ENCODE results near the gene ABCA10.
"Not testable (repeated sequence)": the region's sequence is repeated elsewhere in the genome, so short reads cannot be mapped to it uniquely, and the experiment has no call there.

Gene ABCA10

DNA sequence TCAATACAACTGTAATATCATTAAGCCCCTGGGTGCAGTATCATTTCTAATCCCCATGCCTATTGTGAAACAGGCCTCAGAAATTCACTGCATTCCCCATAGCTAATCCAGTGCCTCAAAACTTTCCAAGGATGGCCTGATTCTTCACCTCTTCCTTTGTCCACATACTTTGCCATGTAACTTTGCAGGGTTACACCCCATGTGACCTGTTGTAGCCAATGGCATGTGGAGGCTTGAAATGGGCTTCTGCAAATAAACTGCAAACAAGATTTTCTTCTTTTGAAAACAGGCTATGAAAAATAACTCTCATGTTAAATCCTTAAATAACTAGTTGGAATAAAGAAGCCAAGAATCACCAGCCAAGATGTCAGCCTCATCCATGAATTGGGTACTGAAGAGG lies 35.9 kb downstream of the ABCA10 start:
- H3K4me1 ChIP-seq (ENCODE audit: control insufficient read depth, insufficient read depth, low read length, poor library complexity, severe bottlenecking), result no peaks in the 10 kb centered on the region
- no peaks in the 10 kb centered on the region for H3K9me3 ChIP-seq (ENCODE audit: control insufficient read depth, low read length)
- no peak overlapping the region for H3K4me3 ChIP-seq (ENCODE audit: extremely low read depth, insufficient read depth, low read length, poor library complexity, severe bottlenecking)

GRCh38 chr17:69188796-69189195 lies 39.8 kb downstream of the ABCA10 start:
- Histone ChIP-seq H3K9me3 (ENCODE audit: control insufficient read depth, low read length) (no peaks in the 10 kb centered on the region), H3K27ac (ENCODE audit: low read depth, low read length, severe bottlenecking) (no peak overlapping the region)
- WGBS, 2 experiments (ENCODE audit: insufficient coverage in 2 of 2), result no CpG with 5 or more reads among the region's 2 CpGs

More for the DNA sequence above, 35.9 kb downstream of the ABCA10 start:
- Histone ChIP-seq H3K36me3 (ENCODE audit: control insufficient read depth, insufficient read depth, low read length) (no peaks in the 10 kb centered on the region), H3K27ac (ENCODE audit: low read depth, low read length, severe bottlenecking) (no peak overlapping the region)

GRCh38 chr17:69188064-69188463 lies 40.6 kb downstream of the ABCA10 start:
- WGBS, 2 experiments (ENCODE audit: insufficient coverage in 2 of 2), result no CpG with 5 or more reads among the region's 1 CpG
- Histone ChIP-seq H3K4me3 (ENCODE audit: extremely low read depth, insufficient read depth, low read length, poor library complexity, severe bottlenecking) (no peak overlapping the region), H3K9me3 (ENCODE audit: control insufficient read depth, low read length) (no peaks in the 10 kb centered on the region), H3K36me3 (ENCODE audit: control insufficient read depth, insufficient read depth, low read length) (no peaks in the 10 kb centered on the region), H3K27ac (ENCODE audit: low read depth, low read length, severe bottlenecking) (no peak overlapping the region), H3K4me1 (ENCODE audit: control insufficient read depth, insufficient read depth, low read length, poor library complexity, severe bottlenecking) (no peaks in the 10 kb centered on the region)

More at GRCh38 chr17:69188796-69189195, 39.8 kb downstream of the ABCA10 start:
- H3K36me3 ChIP-seq (ENCODE audit: control insufficient read depth, insufficient read depth, low read length), result no peaks in the 10 kb centered on the region
- no peaks in the 10 kb centered on the region for H3K4me1 ChIP-seq (ENCODE audit: control insufficient read depth, insufficient read depth, low read length, poor library complexity, severe bottlenecking)
- no peak overlapping the region for H3K4me3 ChIP-seq (ENCODE audit: extremely low read depth, insufficient read depth, low read length, poor library complexity, severe bottlenecking)

- Histone ChIP-seq H3K4me1 (ENCODE audit: control insufficient read depth, insufficient read depth, low read length, poor library complexity, severe bottlenecking) (no peaks in the 10 kb centered on the region), H3K36me3 (ENCODE audit: control insufficient read depth, insufficient read depth, low read length) (no peaks in the 10 kb centered on the region), H3K9me3 (ENCODE audit: control insufficient read depth, low read length) (no peaks in the 10 kb centered on the region), H3K27ac (ENCODE audit: low read depth, low read length, severe bottlenecking) (no peak overlapping the region), H3K4me3 (ENCODE audit: extremely low read depth, insufficient read depth, low read length, poor library complexity, severe bottlenecking) (no peak overlapping the region)
These were observed 41.3 kb downstream of the ABCA10 start for GRCh38 chr17:69187294-69187693.

DNA sequence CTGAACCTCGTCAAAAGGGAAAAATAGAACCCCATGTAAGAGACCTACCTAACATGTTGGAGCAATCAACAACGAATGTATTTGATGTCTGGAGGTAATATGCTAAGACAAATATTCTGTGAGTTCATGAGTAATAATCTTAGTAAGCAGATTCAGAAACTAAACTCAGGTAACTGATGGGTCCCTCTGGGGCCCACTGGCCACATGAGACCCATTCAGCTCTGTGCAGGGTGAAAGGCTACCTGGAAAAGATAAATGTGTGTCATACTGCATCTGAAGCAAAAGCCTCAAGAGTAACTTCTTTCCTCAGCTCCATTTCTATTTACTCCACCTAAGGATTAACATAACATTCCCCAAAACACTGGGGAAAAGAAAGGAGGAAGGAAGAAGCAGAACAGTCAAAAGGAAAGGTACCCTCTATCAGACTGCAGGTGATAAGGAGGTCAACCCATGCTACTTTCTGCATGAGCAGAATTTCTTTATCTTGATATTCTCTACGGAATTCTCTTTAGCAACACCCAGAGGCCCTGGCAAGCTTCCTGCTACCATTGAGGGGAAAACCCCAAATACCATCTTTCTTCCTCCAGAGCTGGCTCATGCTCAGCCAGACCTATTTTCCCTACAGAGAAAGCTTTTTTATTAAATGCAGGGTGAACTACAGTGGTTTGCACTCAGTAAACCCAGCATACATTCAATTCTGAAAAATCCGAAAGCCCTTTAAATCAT lies 49.2 kb downstream of the ABCA10 start:
- Histone ChIP-seq H3K36me3 (ENCODE audit: control insufficient read depth, insufficient read depth, low read length) (no peaks in the 10 kb centered on the region), H3K4me1 (ENCODE audit: control insufficient read depth, insufficient read depth, low read length, poor library complexity, severe bottlenecking) (peaks cover 7% of the 10 kb centered on the region), H3K27ac (ENCODE audit: low read depth, low read length, severe bottlenecking) (no peak overlapping the region), H3K4me3 (ENCODE audit: extremely low read depth, insufficient read depth, low read length, poor library complexity, severe bottlenecking) (no peak overlapping the region), H3K9me3 (ENCODE audit: control insufficient read depth, low read length) (no peaks in the 10 kb centered on the region)
- 67 to 83% methylated on average over 2 to 3 of the region's 4 CpGs for WGBS, 2 experiments (ENCODE audit: insufficient coverage in 2 of 2)

GRCh38 chr17:69176457-69176795 lies 52.2 kb downstream of the ABCA10 start:
- Histone ChIP-seq H3K4me1 (ENCODE audit: control insufficient read depth, insufficient read depth, low read length, poor library complexity, severe bottlenecking) (peaks cover 7% of the 10 kb centered on the region), H3K4me3 (ENCODE audit: extremely low read depth, insufficient read depth, low read length, poor library complexity, severe bottlenecking) (no peak overlapping the region), H3K27ac (ENCODE audit: low read depth, low read length, severe bottlenecking) (no peak overlapping the region), H3K9me3 (ENCODE audit: control insufficient read depth, low read length) (no peaks in the 10 kb centered on the region), H3K36me3 (ENCODE audit: control insufficient read depth, insufficient read depth, low read length) (no peaks in the 10 kb centered on the region)
- WGBS, 2 experiments (ENCODE audit: insufficient coverage in 2 of 2), result no CpG with 5 or more reads among the region's 1 CpG

GRCh38 chr17:69175625-69176456 lies 52.8 kb downstream of the ABCA10 start:
- H3K36me3 ChIP-seq (ENCODE audit: control insufficient read depth, insufficient read depth, low read length), result no peaks in the 10 kb centered on the region
- no peak overlapping the region for H3K4me3 ChIP-seq (ENCODE audit: extremely low read depth, insufficient read depth, low read length, poor library complexity, severe bottlenecking)
- no CpG with 5 or more reads among the region's 4 CpGs for WGBS, 2 experiments (ENCODE audit: insufficient coverage in 2 of 2)

DNA sequence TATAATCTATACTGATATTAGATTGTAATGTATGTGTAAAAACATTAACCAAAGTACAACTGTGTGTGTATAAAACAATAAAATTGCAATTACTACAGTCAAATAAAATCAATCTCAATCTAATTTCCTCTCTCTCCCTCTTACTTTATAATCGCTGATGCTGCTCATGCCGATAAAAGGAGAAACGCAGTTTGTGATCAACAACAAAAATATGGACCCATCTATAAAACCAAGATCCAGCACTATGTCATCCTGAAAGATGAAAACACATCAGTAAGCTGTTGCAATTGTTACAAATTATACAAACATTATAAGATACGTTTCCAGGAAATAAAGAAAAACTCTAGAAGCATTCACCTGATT lies 53.4 kb downstream of the ABCA10 start:
- Histone ChIP-seq H3K4me3 (ENCODE audit: extremely low read depth, insufficient read depth, low read length, poor library complexity, severe bottlenecking) (no peak overlapping the region), H3K36me3 (ENCODE audit: control insufficient read depth, insufficient read depth, low read length) (no peaks in the 10 kb centered on the region), H3K9me3 (ENCODE audit: control insufficient read depth, low read length) (no peaks in the 10 kb centered on the region), H3K27ac (ENCODE audit: low read depth, low read length, severe bottlenecking) (no peak overlapping the region), H3K4me1 (ENCODE audit: control insufficient read depth, insufficient read depth, low read length, poor library complexity, severe bottlenecking) (peaks cover 7% of the 10 kb centered on the region)
- 88% methylated on average over 4 of the region's 4 CpGs; no CpG with 5 or more reads in 1 of the 2 experiments for WGBS, 2 experiments (ENCODE audit: insufficient coverage in 2 of 2)

More at GRCh38 chr17:69175625-69176456, 52.8 kb downstream of the ABCA10 start:
- no peaks in the 10 kb centered on the region for H3K9me3 ChIP-seq (ENCODE audit: control insufficient read depth, low read length)
- H3K27ac ChIP-seq (ENCODE audit: low read depth, low read length, severe bottlenecking), result no peak overlapping the region
- H3K4me1 ChIP-seq (ENCODE audit: control insufficient read depth, insufficient read depth, low read length, poor library complexity, severe bottlenecking), result peaks cover 7% of the 10 kb centered on the region

- no CpG with 5 or more reads among the region's 2 CpGs for WGBS, 2 experiments (ENCODE audit: insufficient coverage in 2 of 2)
- H3K9me3 ChIP-seq (ENCODE audit: control insufficient read depth, low read length), result no peaks in the 10 kb centered on the region
- H3K36me3 ChIP-seq (ENCODE audit: control insufficient read depth, insufficient read depth, low read length), result no peaks in the 10 kb centered on the region
These were observed 55.5 kb downstream of the ABCA10 start for GRCh38 chr17:69173118-69173517.

GRCh38 chr17:69170377-69170776 lies 58.2 kb downstream of the ABCA10 start:
- no peaks in the 10 kb centered on the region for H3K4me1 ChIP-seq (ENCODE audit: control insufficient read depth, insufficient read depth, low read length, poor library complexity, severe bottlenecking)
- H3K27ac ChIP-seq (ENCODE audit: low read depth, low read length, severe bottlenecking), result no peak overlapping the region
- H3K4me3 ChIP-seq (ENCODE audit: extremely low read depth, insufficient read depth, low read length, poor library complexity, severe bottlenecking), result no peak overlapping the region
- no peaks in the 10 kb centered on the region for H3K36me3 ChIP-seq (ENCODE audit: control insufficient read depth, insufficient read depth, low read length)
- H3K9me3 ChIP-seq (ENCODE audit: control insufficient read depth, low read length), result no peaks in the 10 kb centered on the region

More at GRCh38 chr17:69173118-69173517, 55.5 kb downstream of the ABCA10 start:
- Histone ChIP-seq H3K4me3 (ENCODE audit: extremely low read depth, insufficient read depth, low read length, poor library complexity, severe bottlenecking) (no peak overlapping the region), H3K4me1 (ENCODE audit: control insufficient read depth, insufficient read depth, low read length, poor library complexity, severe bottlenecking) (peaks cover 7% of the 10 kb centered on the region), H3K27ac (ENCODE audit: low read depth, low read length, severe bottlenecking) (no peak overlapping the region)

DNA sequence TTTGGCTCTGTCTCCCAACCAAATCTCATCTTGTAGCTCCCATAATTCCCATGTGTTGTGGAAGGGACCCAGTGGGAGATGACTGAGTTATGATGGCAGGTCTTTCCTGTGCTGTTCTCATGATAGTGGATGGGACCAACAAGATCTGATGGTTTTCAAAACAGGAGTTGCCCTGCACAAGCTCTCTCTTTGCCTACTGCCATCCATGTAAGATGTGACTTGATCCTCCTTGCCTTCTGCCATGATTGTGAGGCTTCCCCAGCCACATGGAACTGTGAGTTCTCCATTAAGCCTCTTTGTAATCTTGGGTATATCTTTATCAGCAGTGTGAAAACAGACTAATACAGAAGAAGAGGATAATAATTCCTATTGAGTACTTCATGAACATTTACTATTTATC lies 60.0 kb downstream of the ABCA10 start:
- H3K4me1 ChIP-seq (ENCODE audit: control insufficient read depth, insufficient read depth, low read length, poor library complexity, severe bottlenecking); H3K36me3 ChIP-seq (ENCODE audit: control insufficient read depth, insufficient read depth, low read length); H3K27ac ChIP-seq (ENCODE audit: low read depth, low read length, severe bottlenecking); H3K4me3 ChIP-seq (ENCODE audit: extremely low read depth, insufficient read depth, low read length, poor library complexity, severe bottlenecking); H3K9me3 ChIP-seq (ENCODE audit: control insufficient read depth, low read length): not testable (repeated sequence)
